SK-N-SH (cell line): ENCODE data around the gene MRPL51. TPM values are rescaled to one million over a fixed set of nuclear protein-coding genes. Genes with fewer than 3 reads are reported as not detected.

ENCODE experiments used
- CTCF ChIA-PET: fragments of 300-600, 350-600 bp; formaldehyde crosslinking; extraction: SDS; loops from one replicate; lab custom pipeline; 2021; lab: Yijun Ruan, JAX
- POLR2A ChIA-PET: fragments of 350-600 bp; sonication (Branson Sonifier 250); formaldehyde crosslinking; extraction: SDS; loops from one replicate; lab custom pipeline; 2020; ENCODE audit warnings: antibody characterized with exemption, inconsistent platforms; lab: Yijun Ruan, JAX
- DNase-seq: peaks from one replicate; pipeline ENCODE4 v3.0.0; 2012
- H2AFZ ChIP-seq: fragments of 200-600 bp; sonication (generic); 2 replicates; pipeline ENCODE4 v1.8.1; 2016; ENCODE audit warnings: antibody characterized with exemption, mild to moderate bottlenecking, low read depth
- H3F3A ChIP-seq: fragments of 200-600 bp; sonication (generic); replicated peaks from 2 replicates; pipeline ENCODE3; 2016; ENCODE audit warnings: antibody characterized with exemption, mild to moderate bottlenecking; ENCODE audit not compliant: insufficient read depth
- H3K27ac ChIP-seq, 2 experiments: fragments of 200-500 bp in 1 of 2; fragments of 200-600 bp in 1 of 2; sonication (Bioruptor generic) in 1 of 2; sonication (generic), shearing (Covaris generic) in 1 of 2; 2 replicates each; pipeline versions ENCODE4 v1.5.1 to v1.6.1; 2014 to 2016; ENCODE audit warnings: low read depth in 2 of 2, inconsistent platforms in 1 of 2, low read length in 1 of 2, mild to moderate bottlenecking in 1 of 2, mixed read lengths in 1 of 2
- H3K27me3 ChIP-seq: fragments of 200-600 bp; sonication (generic), shearing (Covaris generic); 2 replicates; pipeline ENCODE4 v1.6.1; 2016; ENCODE audit warnings: mixed run types; ENCODE audit not compliant: insufficient read depth
- H3K36me3 ChIP-seq, 2 experiments: fragments of 200-500 bp in 1 of 2; fragments of 200-600 bp in 1 of 2; sonication (Bioruptor generic) in 1 of 2; sonication (generic) in 1 of 2; replicated peaks in 1 of 2; 2 replicates each; pipeline versions ENCODE3 to v1.5.1; 2014 to 2016; ENCODE audit warnings: low read length in 1 of 2, mild to moderate bottlenecking in 1 of 2; ENCODE audit not compliant: insufficient read depth in 2 of 2, control insufficient read depth in 1 of 2
- H3K4me1 ChIP-seq, 2 experiments: fragments of 200-500 bp in 1 of 2; fragments of 200-600 bp in 1 of 2; sonication (Bioruptor generic) in 1 of 2; sonication (generic), shearing (Covaris generic) in 1 of 2; 2 replicates each; pipeline versions ENCODE4 v1.5.1 to v1.6.1; 2014 to 2016; ENCODE audit warnings: low read depth in 1 of 2, low read length in 1 of 2, mixed run types in 1 of 2; ENCODE audit not compliant: insufficient read depth in 2 of 2, control insufficient read depth in 1 of 2
- H3K4me2 ChIP-seq: fragments of 200-600 bp; sonication (generic), shearing (Covaris generic); 2 replicates; pipeline ENCODE4 v1.6.1; 2017; ENCODE audit warnings: mixed run types
- H3K4me3 ChIP-seq, 2 experiments: fragments of 200-500 bp in 1 of 2; fragments of 200-600 bp in 1 of 2; sonication (Bioruptor generic) in 1 of 2; sonication (generic), shearing (Covaris generic) in 1 of 2; 2 replicates each; pipeline versions ENCODE4 v1.5.1 to v1.8.1; 2014 to 2016; ENCODE audit warnings: low read depth in 2 of 2, inconsistent platforms in 1 of 2, low read length in 1 of 2, mild to moderate bottlenecking in 1 of 2, mixed read lengths in 1 of 2, moderate library complexity in 1 of 2
- H3K79me2 ChIP-seq: fragments of 200-600 bp; sonication (generic); 2 replicates; pipeline ENCODE4 v1.8.1; 2017; ENCODE audit warnings: mild to moderate bottlenecking; ENCODE audit not compliant: insufficient read depth
- H3K9ac ChIP-seq: fragments of 200-600 bp; sonication (generic); 2 replicates; pipeline ENCODE4 v1.6.1; 2017; ENCODE audit warnings: mixed run types
- H3K9me2 ChIP-seq: fragments of 200-600 bp; sonication (generic); 2 replicates; pipeline ENCODE4 v1.6.1; 2017; ENCODE audit warnings: mixed run types
- H3K9me3 ChIP-seq: fragments of 200-600 bp; sonication (generic); 2 replicates; pipeline ENCODE4 v1.6.1; 2017; ENCODE audit warnings: mixed run types, mild to moderate bottlenecking, moderate library complexity
- H4K20me1 ChIP-seq: fragments of 200-600 bp; sonication (generic); 2 replicates; pipeline ENCODE4 v1.6.1; 2017; ENCODE audit warnings: mild to moderate bottlenecking, mixed run types; ENCODE audit not compliant: insufficient read depth
- CHD2 ChIP-seq: fragments of 150-350 bp; IDR thresholded peaks from 2 replicates; pipeline ENCODE4 v1.6.1; 2018; ENCODE audit warnings: low read length; ENCODE audit not compliant: partially characterized antibody
- ELF1 ChIP-seq: IDR thresholded peaks from 2 replicates; pipeline ENCODE4 v1.4.0; 2012
- FOXJ3 ChIP-seq: sonication (generic); formaldehyde crosslinking; IDR thresholded peaks from 2 replicates; pipeline ENCODE4 v1.5.1; 2020; ENCODE audit warnings: mild to moderate bottlenecking, missing genetic modification reagents
- JUND ChIP-seq: IDR thresholded peaks from 2 replicates; pipeline ENCODE4 v1.4.0; 2012
- MEF2A ChIP-seq: IDR thresholded peaks from 2 replicates; pipeline ENCODE4 v1.4.0; 2012; ENCODE audit warnings: low read depth, borderline replicate concordance
- NFIC ChIP-seq: IDR thresholded peaks from 2 replicates; pipeline ENCODE4 v1.4.0; 2012; ENCODE audit warnings: borderline replicate concordance
- NRF1 ChIP-seq: IDR thresholded peaks from 2 replicates; pipeline ENCODE4 v1.6.1; 2012; ENCODE audit warnings: low read depth, mild to moderate bottlenecking, low read length
- POLR2AphosphoS5 ChIP-seq: IDR thresholded peaks from 2 replicates; pipeline ENCODE4 v1.6.1; 2012; ENCODE audit warnings: low read depth, low read length
- RAD21 ChIP-seq: IDR thresholded peaks from 2 replicates; pipeline ENCODE4 v1.6.1; 2012; ENCODE audit warnings: mild to moderate bottlenecking, low read length
- RCOR1 ChIP-seq: fragments of 150-350 bp; IDR thresholded peaks from 2 replicates; pipeline ENCODE4 v1.6.1; 2017; ENCODE audit warnings: antibody characterized with exemption, low read length
- RFX5 ChIP-seq: IDR thresholded peaks from 2 replicates; pipeline ENCODE4 v1.6.1; 2012; ENCODE audit warnings: mild to moderate bottlenecking, improper control_type of control experiment, low read length
- RXRA ChIP-seq: IDR thresholded peaks from 2 replicates; pipeline ENCODE4 v1.4.0; 2012; ENCODE audit warnings: low read depth, mild to moderate bottlenecking, borderline replicate concordance
- SIN3A ChIP-seq: IDR thresholded peaks from 2 replicates; pipeline ENCODE4 v1.6.1; 2012; ENCODE audit warnings: low read depth, mild to moderate bottlenecking, low read length, moderate library complexity, borderline replicate concordance
- TCF12 ChIP-seq: IDR thresholded peaks from 2 replicates; pipeline ENCODE4 v1.4.0; 2012
- TEAD4 ChIP-seq: IDR thresholded peaks from 2 replicates; pipeline ENCODE4 v1.4.0; 2012; ENCODE audit warnings: mild to moderate bottlenecking, borderline replicate concordance; ENCODE audit not compliant: insufficient read depth
- YY1 ChIP-seq: IDR thresholded peaks from 2 replicates; pipeline ENCODE4 v1.4.0; 2012; ENCODE audit warnings: low read depth, mild to moderate bottlenecking
- WGBS: methylation state at CpG from one replicate; pipeline ENCODE4 v1.1.6; 2017; ENCODE audit warnings: low lambda C conversion rate; 5-methylcytosine and 5-hydroxymethylcytosine counted together
- polyA plus RNA-seq, 3 experiments: library from polyadenylated mRNA; depleted of rRNA; stranded (reverse); fragments of >200 nt; gene quantifications; 2 replicates each; pipeline ENCODE4 v1.2.3, GENCODE V29; 2012
- TF ChIP-seq, protein P1 (sequence below): IDR thresholded peaks from 2 replicates; pipeline ENCODE4 v1.4.0; 2012; ENCODE audit warnings: low read depth, borderline replicate concordance
- TF ChIP-seq, protein P2 (sequence below): IDR thresholded peaks from 2 replicates; pipeline ENCODE4 v1.4.0; 2012; ENCODE audit warnings: low read depth, borderline replicate concordance
- TF ChIP-seq, protein P3 (sequence below): IDR thresholded peaks from 2 replicates; pipeline ENCODE4; 2012
- TF ChIP-seq, protein P4 (sequence below): IDR thresholded peaks from 2 replicates; pipeline ENCODE4 v1.6.1; 2012; ENCODE audit warnings: mild to moderate bottlenecking, low read depth, low read length, moderate library complexity
- TF ChIP-seq, protein P5 (sequence below): fragments of 150-350 bp; IDR thresholded peaks from 2 replicates; pipeline ENCODE4 v1.6.1; 2016; ENCODE audit warnings: mild to moderate bottlenecking, low read depth, low read length
- TF ChIP-seq, protein P6 (sequence below): IDR thresholded peaks from 2 replicates; pipeline ENCODE4 v1.4.0; 2012; ENCODE audit warnings: low read depth

The MRPL51 gene
- polyA plus RNA-seq, 1 of the 3 experiments (the other 2 are of a cell fraction): 189 TPM

DNA sequence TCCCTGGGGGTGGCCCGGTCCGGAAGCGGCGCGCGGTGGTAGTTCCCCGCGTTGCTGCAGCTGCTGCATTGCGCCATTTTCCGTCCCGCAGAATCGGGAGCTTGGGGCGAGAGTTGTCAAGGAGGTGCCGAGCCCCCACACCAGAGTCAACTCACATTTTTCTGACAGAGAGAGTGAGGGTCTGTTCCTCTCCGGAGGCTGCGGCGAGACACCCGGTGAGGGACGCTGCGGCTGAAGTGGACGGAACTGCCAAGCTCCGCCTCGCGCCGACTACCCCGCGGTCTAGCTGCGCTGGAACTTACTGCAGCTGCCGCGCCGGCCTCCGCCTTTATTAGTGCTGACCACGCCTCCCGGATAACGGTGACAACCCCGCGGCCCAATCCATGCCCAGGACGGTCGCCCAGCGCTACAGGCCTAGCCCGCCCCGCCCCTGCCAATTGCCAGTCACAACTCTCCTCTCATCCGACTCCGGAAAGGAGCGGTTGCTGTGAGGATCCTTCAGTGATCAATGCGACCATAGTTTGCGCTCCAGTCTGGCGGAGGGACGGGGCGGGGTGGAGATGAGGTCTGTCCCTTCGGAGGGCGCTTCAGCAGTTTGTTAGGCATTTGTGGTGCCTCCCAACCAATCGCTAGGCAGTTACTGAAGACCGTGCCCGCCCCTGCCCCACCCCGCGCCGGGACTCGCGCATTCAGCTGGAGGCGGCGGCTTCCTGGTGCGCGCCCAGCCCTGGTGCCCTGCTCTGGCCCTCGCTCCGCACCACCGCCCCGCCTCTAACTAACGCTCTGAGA lies 22.5 kb downstream of the MRPL51 start, which contains the start of gene VAMP1:
TSS of gene VAMP1 (minus strand) at position 303 of the 789 bp plus-strand sequence. CDS start at position 157, 146 bp downstream.
- Histone ChIP-seq H3K4me1 (peaks cover 0 to 13% of the 10 kb centered on the region in 2 experiments; a peak in 2 of 4 replicates), H4K20me1 (no peaks in the 10 kb centered on the region), H3K9ac (peak within 1 kb of the TSS; percentile 87), H3K4me3 (peak within 1 kb of the TSS; percentile 77 to 92), H3K79me2 (peaks cover 37% of the 10 kb centered on the region), H2AFZ (peak within 1 kb of the TSS; percentile 92), H3K27ac (peak within 1 kb of the TSS; percentile 91 to 98), H3K9me2 (no peaks in the 10 kb centered on the region), H3K9me3 (no peaks in the 10 kb centered on the region), H3K4me2 (peak within 1 kb of the TSS; percentile 98), H3F3A (peaks cover 11% of the 10 kb centered on the region), H3K27me3 (no peaks in the 10 kb centered on the region), H3K36me3 (peaks cover 7 to 11% of the 10 kb centered on the region in 2 experiments)
- DNase-seq: peak; percentile 97
- ChIA-PET CTCF (interaction anchor here (0.7 to 4.1 kb wide), 13 partner anchors 10 to 492 kb away, joined by 3 to 16 read pairs (median 3); partner anchors contain the start of gene MRPL51), POLR2A (interaction anchor here (0.5 to 2.9 kb wide), 19 partner anchors 14 to 219 kb away, joined by 3 to 23 read pairs (median 6); partner anchors contain the start of genes GAPDH, MRPL51, TAPBPL and ZNF384)
- WGBS: under 1% methylated on average over 25 of the region's 69 CpGs
- no peak for TF ChIP-seq FOXJ3 (CRISPR knock-in tag)
- TF ChIP-seq, protein P1, sequence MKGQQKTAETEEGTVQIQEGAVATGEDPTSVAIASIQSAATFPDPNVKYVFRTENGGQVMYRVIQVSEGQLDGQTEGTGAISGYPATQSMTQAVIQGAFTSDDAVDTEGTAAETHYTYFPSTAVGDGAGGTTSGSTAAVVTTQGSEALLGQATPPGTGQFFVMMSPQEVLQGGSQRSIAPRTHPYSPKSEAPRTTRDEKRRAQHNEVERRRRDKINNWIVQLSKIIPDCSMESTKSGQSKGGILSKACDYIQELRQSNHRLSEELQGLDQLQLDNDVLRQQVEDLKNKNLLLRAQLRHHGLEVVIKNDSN: no peak
- TF ChIP-seq, protein P2, sequence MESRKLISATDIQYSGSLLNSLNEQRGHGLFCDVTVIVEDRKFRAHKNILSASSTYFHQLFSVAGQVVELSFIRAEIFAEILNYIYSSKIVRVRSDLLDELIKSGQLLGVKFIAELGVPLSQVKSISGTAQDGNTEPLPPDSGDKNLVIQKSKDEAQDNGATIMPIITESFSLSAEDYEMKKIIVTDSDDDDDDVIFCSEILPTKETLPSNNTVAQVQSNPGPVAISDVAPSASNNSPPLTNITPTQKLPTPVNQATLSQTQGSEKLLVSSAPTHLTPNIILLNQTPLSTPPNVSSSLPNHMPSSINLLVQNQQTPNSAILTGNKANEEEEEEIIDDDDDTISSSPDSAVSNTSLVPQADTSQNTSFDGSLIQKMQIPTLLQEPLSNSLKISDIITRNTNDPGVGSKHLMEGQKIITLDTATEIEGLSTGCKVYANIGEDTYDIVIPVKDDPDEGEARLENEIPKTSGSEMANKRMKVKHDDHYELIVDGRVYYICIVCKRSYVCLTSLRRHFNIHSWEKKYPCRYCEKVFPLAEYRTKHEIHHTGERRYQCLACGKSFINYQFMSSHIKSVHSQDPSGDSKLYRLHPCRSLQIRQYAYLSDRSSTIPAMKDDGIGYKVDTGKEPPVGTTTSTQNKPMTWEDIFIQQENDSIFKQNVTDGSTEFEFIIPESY: 0 out of 2 replicates have a peak, but pooled peaks have one; percentile 17
- TF ChIP-seq, protein P3, sequence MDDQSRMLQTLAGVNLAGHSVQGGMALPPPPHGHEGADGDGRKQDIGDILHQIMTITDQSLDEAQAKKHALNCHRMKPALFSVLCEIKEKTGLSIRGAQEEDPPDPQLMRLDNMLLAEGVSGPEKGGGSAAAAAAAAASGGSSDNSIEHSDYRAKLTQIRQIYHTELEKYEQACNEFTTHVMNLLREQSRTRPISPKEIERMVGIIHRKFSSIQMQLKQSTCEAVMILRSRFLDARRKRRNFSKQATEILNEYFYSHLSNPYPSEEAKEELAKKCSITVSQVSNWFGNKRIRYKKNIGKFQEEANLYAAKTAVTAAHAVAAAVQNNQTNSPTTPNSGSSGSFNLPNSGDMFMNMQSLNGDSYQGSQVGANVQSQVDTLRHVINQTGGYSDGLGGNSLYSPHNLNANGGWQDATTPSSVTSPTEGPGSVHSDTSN: peak; percentile 98
- no peak; the same call in 1 of the 2 replicates for TF ChIP-seq RXRA
- TF ChIP-seq RFX5: no peak
- TF ChIP-seq MEF2A: no peak
- TF ChIP-seq, protein P4, sequence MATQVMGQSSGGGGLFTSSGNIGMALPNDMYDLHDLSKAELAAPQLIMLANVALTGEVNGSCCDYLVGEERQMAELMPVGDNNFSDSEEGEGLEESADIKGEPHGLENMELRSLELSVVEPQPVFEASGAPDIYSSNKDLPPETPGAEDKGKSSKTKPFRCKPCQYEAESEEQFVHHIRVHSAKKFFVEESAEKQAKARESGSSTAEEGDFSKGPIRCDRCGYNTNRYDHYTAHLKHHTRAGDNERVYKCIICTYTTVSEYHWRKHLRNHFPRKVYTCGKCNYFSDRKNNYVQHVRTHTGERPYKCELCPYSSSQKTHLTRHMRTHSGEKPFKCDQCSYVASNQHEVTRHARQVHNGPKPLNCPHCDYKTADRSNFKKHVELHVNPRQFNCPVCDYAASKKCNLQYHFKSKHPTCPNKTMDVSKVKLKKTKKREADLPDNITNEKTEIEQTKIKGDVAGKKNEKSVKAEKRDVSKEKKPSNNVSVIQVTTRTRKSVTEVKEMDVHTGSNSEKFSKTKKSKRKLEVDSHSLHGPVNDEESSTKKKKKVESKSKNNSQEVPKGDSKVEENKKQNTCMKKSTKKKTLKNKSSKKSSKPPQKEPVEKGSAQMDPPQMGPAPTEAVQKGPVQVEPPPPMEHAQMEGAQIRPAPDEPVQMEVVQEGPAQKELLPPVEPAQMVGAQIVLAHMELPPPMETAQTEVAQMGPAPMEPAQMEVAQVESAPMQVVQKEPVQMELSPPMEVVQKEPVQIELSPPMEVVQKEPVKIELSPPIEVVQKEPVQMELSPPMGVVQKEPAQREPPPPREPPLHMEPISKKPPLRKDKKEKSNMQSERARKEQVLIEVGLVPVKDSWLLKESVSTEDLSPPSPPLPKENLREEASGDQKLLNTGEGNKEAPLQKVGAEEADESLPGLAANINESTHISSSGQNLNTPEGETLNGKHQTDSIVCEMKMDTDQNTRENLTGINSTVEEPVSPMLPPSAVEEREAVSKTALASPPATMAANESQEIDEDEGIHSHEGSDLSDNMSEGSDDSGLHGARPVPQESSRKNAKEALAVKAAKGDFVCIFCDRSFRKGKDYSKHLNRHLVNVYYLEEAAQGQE: peak; percentile 47; the same call in 1 of the 2 replicates
- TF ChIP-seq, protein P5, sequence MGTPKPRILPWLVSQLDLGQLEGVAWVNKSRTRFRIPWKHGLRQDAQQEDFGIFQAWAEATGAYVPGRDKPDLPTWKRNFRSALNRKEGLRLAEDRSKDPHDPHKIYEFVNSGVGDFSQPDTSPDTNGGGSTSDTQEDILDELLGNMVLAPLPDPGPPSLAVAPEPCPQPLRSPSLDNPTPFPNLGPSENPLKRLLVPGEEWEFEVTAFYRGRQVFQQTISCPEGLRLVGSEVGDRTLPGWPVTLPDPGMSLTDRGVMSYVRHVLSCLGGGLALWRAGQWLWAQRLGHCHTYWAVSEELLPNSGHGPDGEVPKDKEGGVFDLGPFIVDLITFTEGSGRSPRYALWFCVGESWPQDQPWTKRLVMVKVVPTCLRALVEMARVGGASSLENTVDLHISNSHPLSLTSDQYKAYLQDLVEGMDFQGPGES: 0 out of 2 replicates have a peak, but pooled peaks have one; percentile 17
- no peak; the same call in 1 of the 2 replicates for TF ChIP-seq NFIC
- TF ChIP-seq SIN3A: peak; percentile 85; the same call in 1 of the 2 replicates
- TF ChIP-seq ELF1: peak; percentile 52
- TF ChIP-seq RAD21: no peak
- TF ChIP-seq, protein P6, sequence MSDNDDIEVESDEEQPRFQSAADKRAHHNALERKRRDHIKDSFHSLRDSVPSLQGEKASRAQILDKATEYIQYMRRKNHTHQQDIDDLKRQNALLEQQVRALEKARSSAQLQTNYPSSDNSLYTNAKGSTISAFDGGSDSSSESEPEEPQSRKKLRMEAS: peak; percentile 78
- TF ChIP-seq POLR2AphosphoS5: peak; percentile 100
- TF ChIP-seq CHD2: peak; percentile 75
- no peak for TF ChIP-seq TEAD4
- TF ChIP-seq NRF1: peak; percentile 67
- TF ChIP-seq TCF12: peak; percentile 28; the same call in 1 of the 2 replicates
- TF ChIP-seq JUND: no peak
- no peak for TF ChIP-seq RCOR1
- peak; percentile 74 for TF ChIP-seq YY1
